GM12874 (cell line): ENCODE results near the gene PDZD7.

ENCODE experiments used
- TF ChIP-seq, protein P1 (sequence below): IDR thresholded peaks from 2 replicates; pipeline ENCODE4 v1.5.1; 2011; ENCODE audit warnings: low read depth, mild to moderate bottlenecking, control low read depth, low read length, moderate library complexity; ENCODE audit not compliant: insufficient read depth

The PDZD7 gene

DNA sequence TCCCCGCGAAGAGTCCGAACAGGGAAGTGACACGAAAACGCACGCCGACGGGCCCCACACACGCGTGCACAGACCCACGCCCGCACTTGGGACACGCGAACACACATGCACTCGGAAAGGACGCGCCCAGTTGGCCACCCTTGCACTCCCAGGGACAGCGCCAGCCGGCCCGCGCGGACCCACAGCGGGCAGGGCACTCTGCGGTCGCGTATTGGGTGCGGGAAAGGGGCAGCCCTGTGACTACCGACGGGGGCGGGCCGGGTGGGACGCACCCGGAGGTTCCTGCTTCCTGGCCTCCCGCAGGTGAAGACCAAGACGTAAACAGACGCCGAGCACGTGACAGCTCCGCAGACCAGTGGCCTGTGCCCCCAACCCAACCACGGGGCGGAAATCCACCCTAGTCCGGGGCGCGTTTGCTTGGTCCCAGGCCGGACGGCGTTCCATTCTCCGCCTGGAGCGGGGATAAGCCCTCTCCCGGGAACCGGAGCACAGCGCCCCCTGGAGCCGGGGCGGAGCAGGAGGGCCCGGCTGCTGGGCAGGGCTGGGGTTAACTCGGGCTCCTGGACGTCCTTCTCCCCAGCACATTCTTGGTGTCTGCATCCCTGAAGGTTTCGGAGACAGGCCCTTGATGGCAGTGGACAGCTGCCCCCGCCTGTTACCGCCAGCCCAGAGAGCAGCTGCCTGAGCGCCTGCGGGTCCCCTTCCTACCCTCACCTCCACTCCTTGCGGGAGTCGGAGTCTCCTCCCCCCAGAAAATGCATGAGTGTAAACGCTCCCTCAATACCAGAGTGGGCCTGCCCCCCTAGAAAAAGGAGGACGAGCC, 33.4 kb downstream of the PDZD7 start:
- TF ChIP-seq, protein P1, sequence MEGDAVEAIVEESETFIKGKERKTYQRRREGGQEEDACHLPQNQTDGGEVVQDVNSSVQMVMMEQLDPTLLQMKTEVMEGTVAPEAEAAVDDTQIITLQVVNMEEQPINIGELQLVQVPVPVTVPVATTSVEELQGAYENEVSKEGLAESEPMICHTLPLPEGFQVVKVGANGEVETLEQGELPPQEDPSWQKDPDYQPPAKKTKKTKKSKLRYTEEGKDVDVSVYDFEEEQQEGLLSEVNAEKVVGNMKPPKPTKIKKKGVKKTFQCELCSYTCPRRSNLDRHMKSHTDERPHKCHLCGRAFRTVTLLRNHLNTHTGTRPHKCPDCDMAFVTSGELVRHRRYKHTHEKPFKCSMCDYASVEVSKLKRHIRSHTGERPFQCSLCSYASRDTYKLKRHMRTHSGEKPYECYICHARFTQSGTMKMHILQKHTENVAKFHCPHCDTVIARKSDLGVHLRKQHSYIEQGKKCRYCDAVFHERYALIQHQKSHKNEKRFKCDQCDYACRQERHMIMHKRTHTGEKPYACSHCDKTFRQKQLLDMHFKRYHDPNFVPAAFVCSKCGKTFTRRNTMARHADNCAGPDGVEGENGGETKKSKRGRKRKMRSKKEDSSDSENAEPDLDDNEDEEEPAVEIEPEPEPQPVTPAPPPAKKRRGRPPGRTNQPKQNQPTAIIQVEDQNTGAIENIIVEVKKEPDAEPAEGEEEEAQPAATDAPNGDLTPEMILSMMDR, result peak; percentile 92

DNA sequence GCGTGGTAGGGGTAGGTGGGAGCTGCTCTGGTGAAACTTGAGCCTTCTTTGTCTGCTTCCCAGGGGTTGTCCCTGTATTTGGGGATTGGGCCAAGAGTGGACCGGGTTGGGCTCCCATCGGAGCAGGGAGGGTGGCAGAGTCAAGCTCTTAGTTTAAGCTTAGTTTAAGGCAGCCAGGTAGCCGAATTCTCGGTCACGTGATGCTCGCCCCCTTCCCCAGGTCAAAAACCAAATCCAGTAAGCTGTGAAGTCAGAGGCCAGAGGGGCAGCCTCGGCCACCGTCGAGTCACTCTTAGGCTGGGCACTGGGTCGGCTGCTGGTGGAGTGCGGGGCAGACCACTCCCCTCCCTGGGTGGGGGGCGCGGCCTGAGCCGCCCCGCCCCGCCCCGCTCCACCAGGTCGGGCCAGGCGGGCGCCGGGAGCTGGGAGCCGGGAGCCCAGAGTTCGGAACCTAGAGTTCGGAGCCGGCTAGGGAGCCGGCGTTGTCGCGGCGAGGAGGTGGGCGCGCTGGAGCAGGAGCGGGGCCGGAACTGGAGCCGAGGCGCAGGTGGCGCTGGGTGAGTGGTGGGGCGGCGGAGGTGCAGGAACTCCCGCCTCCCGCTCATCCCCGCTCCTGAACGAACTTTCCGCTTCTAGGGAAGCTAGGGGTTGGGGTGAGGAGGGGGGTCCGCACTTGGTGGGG, 34.1 kb downstream of the PDZD7 start:
- TF ChIP-seq, protein P1, result no peak

DNA sequence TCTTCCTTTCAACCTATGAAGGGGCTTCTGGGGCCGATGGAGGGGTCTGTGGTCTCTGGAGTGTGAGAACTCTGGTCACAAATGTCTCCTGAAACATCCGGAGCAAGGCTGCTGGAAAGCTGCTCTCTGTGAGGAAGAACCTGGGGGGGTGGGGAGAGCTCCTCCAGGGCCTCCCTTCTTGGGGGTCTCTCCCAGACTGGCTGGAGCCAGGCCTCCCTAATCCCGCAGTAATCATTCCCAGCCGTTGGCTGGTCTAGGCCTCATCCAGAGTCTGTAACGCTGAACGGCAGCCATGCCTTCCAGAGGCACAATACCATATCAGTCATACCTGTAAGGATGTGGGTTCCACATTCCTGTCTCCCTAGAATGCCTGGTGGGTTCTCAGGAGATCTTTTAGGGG, 35.7 kb downstream of the PDZD7 start:
- TF ChIP-seq, protein P1, result no peak

DNA sequence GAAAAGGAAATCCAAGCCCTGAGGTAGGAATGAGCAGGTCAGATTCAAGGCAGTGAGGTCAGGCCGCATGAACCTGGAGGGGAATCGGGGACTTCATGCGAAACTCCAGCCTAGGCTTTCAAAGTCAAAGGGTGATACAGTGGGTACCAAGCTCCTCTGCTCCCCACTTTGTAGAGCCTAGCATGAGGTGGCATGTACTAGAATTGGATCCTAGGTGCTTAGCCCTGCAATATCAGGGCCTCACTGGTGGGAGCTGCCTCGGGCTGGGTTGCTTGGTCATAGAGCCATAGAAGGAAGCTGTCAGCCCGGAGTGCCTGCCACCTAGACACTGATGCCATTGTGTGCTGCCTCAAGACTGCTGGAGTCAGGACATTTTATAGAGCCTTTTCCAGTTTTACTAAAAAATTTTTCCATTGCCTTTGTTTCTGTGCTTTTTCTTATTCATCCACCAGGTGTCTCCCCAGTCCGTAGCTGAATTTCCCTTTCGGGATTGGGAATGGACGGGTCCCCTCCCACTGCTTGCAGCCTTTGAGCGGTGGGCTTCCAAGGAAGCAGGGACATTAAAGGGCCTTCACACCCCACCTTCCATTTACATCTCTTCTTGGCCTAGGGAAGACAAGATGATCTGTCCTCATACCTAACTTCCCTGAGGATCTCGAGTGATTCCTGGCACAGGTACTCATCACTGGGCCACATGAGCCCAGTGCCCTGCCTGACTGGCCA, 36.8 kb downstream of the PDZD7 start:
- TF ChIP-seq, protein P1, result 0 out of 2 replicates have a peak, but pooled peaks have one; percentile 3

DNA sequence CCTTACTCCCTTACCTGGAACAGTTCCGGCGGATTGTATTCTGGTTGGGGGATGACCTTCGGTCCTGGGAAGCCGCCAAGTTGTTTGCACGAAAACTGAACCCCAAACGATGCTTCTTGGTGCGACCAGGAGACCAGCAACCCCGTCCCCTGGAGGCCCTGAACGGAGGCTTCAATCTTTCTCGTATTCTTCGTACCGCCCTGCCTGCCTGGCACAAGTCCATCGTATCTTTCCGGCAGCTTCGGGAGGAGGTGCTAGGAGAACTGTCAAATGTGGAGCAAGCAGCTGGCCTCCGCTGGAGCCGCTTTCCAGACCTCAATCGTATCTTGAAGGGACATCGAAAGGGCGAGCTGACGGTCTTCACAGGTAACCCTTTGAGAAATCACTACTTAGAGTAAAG, 41.8 kb downstream of the PDZD7 start:
- TF ChIP-seq, protein P1, result no peak

DNA sequence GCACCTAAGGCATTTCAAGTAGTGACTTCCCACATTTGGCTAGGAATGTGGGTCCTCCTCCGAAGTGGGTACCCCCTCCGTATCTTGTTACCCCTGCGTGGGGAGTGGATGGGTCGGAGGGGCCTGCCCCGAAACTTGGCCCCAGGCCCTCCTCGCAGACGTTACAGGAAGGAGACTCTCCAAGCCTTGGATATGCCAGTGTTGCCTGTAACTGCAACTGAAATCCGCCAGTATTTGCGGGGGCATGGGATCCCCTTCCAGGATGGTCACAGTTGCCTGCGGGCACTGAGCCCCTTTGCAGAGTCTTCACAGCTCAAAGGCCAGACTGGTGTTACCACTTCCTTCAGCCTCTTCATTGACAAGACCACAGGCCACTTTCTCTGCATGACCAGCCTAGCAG, 42.8 kb downstream of the PDZD7 start:
- TF ChIP-seq, protein P1, result no peak

DNA sequence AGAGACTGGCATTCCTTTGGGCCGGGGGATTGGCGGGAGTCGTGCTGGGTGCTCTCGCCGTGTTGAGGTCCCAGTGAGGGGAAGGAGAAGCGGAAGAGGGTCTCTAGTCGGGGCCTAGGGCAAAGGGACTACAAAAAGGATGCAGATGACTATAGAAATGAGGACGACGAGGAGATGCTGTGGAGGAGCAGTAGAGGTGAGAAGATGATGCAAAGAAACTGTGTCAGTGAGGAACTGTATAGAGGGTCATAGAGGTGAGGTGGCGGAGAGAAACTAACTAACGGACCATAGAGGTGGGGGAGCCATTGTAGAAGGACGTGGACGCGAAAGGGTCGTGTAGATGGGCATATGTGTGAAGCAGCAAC, 43.3 kb downstream of the PDZD7 start:
- TF ChIP-seq, protein P1, result no peak
